ENCODE data around the gene MMEL1.
"Not testable (repeated sequence)": the region's sequence is repeated elsewhere in the genome, so short reads cannot be mapped to it uniquely, and the experiment has no call there.

Gene MMEL1

DNA sequence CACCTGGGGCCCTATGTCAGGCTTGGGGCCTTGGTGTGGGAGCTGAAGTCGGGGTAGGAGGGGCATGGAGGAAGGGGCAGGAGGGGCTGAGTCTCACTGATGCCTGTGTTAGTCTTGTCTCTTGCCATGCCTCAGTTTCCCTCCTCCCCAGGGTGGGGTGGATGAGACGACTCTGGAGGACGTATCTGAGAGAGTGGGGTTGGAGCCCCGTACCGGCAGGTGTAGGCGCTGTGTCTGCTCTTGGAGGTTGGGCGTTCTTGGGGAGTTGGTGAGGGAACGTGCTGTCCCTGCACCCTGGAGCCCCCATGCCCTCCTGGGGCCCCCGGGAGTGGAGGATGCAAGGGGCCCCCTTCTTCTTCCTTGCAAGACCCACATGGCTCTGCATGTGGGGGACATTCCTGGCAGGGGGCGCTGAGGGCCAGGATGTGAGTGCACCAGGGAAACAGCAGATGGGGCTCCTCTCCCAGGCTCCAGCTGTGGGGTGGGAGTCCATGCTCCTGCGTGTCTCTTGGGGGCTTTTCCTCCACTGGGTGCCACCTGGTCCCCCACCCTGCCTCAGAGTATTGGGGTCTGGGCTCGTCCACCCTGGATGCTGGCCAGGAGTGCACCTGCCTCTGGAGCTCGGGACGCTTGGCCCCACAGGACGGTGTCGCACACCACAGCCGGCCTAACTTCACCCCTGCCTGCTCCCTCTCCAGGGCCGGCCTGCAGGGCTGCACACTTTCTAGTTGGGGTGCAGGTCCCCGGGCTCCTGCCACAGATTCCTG, 78.0 kb downstream of the MMEL1 start:
- peak; percentile 46 for DNase-seq

DNA sequence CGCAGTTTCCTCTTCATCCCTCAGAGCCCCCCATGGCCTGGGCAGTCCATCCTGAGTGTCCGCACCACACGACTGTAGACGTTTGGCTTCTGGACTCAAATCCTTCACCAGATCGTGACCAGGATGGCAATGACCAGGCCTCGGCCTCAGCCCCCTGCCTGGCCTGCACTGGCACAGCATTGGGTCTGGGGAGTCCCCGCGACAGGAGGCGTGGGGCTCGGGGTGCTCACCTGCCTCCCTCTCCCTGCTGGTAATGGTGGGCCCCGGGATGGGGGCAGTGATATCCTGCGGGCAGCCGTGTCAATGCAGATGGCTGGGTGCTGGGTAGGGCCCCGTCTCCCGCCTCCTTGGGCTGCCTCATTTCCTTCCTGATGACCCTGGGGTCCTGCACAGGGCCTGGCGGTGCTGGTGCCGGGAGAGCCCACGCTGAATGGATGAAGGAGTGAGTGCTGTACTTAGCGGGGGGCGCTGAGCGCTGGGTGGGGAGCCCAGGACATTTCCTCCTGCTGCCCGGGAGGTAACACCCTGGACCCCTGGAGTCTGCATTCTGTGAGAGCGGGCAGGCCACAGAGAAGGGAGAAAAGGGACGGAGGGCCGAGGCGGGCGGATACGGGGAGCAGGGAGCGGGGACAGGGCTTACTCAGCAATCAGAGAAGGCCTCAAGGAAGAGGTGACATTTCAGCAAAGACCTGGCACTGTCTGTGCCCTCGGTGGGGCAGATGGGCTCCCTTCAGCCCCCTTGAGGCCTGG, 78.8 kb downstream of the MMEL1 start:
- no peak for DNase-seq

DNA sequence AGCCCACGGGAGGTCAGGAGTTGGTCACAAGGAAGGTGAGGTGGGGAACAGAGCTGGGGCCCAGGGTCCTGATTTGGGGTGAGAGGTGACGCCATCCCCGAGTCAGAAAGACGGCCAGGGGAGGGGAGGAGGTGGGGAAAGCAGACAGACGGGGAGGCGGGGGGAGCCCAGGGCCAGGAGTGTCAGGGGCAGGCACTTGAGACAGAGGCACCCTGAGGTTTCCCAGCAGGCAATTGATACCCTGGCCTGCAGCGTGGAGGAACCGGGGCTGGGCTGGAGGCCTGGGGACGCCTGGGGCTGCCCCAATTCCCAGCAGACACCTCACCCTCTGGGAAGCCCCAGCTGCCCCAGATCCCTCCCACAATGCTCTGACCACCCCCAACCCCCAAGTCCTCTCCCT, 79.7 kb downstream of the MMEL1 start:
- not testable (repeated sequence) for DNase-seq

DNA sequence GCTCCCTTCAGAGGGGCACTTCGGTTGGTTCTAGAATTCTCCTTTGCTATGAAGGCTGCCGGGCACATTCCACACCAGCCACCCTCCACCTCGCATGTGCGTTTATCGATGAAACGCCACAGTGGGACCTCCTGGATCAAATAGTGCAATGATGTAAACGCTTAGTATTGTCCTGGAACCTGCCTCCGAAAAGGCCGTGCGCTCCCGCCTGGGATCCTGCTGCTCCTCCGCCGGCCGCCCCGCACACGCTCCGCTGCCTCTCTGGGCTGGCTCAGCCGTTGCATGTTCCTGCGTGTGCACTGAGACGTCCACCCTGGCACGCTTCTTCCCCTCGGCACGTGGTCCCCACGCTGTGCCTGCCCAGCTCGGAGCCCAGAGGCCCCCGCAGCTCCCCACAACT, 80.6 kb downstream of the MMEL1 start:
- no peak for DNase-seq

DNA sequence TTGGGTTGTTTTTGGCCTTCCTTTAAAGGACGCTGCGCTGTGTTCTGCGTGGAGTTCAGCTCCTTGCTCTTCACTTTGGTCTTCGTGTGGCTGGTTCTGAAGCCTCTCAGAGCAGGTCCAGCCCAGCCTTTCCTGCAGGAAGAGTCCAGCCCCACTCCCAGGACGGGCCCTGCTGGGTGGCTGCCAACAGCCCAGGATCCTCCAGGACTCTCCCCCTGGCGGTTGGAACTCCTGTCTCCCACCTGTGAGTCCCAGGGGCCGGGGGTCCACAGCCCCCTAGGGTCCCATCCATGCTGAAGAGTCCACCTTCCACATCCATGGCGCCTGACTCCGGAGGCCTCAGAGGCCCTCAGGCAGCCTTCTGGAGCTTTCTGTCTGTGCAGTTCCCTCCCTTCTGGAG, 81.3 kb downstream of the MMEL1 start:
- DNase-seq: not testable (repeated sequence)

DNA sequence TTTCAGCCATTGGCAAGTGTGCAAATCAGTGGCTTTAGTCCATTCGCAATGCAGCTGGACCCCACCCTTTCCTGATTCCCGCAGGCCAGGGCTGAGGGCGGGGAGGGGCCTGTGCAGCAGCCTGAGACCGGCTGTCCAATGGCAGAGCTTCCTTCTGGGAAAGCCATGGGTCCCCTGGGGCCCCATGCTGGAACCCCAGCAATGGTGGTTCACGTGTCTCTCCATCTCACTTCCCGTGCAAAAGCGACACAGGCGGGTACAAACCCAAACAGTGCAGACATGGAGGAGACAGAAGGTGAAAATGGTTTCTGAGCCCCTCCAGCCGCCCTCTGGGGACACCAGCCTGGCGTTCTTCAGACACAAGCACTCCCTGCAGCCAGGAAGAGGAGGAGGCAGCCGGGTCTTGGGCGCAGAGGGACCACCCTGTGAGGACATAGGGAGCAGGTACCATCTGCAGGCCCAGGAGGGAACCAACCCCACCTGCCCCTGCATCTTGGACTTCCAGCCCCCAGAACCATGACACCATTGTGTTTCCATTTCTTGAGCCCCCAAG, 82.4 kb downstream of the MMEL1 start:
- not testable (repeated sequence) for DNase-seq

DNA sequence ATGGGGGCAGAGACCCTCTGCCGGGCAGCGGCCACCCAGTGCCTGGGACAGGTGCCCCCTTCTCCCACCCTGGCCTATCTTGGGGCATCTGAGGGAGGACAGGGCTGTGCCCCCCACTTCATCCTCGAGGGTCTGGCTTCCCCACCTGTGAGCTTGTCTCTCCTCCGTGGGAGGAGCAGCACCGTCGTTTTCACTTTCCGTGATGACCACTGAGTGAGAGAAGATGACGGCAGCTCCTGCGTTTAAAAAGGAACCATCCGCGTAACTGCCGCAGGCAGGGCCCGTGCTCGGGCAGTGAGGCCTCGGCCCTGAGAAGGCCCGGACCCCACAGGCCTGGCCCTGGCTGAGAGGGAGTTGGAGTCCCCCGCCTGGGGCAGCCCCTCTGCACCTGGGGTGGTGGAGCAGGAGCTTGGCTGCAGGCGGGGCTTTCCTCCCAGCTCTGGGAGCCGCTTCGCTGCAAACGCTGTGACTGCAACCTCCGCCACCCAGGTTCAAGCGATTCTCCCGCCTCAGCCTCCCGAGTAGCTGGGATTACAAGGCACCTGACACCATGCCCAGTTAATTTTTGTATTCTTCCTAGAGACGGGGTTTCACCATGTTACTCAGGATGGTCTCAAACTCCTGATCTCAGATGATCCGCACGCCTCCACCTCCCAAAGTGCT, 83.3 kb downstream of the MMEL1 start:
- DNase-seq: not testable (repeated sequence)

DNA sequence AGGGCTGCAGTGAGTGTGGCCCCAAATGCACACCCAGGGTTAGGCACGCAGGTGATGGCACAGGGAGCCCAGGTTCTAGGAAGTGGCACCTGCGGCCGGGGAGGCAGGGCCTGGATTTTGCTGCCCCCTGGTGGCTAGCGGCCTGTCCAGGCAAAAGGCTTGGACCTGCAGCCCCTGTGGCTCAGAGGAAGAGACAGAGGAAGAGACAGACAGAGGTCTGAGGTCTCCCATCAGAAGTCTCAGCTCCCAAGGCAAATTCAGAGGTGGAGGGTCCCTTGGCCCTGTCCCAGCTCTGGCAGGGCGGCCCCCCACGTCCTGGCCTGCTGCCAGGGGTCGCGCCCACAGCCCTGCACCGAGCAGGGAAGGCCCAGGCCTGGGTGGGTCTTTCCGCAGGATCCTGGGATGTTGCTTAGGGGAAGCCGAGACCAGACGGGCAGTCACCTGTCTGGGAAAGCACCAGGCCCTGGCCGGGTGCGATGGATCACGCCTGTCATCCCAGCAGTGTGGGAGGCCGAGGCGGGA, 84.7 kb downstream of the MMEL1 start:
- DNase-seq: peak; percentile 87

DNA sequence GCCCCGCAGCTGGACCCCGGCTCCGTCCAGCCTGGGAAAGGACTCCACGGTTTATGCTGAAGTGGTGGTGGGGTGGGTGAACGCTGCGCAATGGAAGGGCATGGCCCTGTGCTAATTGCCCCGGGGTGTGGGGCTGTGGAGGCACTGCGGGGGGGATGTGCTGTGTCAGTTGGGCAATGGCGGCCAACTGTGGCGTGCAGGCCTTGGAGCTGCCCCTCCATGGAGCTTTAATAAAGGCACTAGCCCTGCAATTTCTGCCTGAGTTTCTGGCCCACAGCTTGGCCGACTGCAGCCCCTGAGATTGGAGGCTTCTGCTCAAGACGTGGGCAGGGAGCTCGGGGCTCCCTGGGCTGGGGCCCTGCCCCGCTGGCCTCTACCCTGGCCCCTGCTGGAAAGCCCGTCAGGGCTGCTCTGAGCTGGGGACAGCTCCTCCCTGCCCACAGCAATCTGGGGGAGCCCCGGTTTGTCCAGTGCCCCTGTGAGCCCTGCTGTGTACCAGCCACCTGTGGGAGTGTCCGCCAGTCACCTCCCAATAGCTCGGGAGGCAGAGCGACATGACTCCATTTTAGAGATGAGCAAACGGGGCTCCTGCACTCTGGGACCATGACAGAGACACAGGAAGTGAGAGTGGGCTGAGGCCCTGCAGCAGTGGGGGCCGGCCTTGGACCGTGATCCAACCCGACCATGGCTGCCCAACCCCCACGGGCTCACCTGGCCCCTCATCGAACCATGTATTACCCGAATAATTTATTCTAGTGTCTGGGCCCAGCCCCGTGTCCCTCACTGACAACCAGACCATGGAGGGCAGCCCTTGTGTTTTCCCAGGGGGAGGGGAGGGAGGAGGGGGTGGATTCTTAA, 85.4 kb downstream of the MMEL1 start:
- peak; percentile 74 for DNase-seq

DNA sequence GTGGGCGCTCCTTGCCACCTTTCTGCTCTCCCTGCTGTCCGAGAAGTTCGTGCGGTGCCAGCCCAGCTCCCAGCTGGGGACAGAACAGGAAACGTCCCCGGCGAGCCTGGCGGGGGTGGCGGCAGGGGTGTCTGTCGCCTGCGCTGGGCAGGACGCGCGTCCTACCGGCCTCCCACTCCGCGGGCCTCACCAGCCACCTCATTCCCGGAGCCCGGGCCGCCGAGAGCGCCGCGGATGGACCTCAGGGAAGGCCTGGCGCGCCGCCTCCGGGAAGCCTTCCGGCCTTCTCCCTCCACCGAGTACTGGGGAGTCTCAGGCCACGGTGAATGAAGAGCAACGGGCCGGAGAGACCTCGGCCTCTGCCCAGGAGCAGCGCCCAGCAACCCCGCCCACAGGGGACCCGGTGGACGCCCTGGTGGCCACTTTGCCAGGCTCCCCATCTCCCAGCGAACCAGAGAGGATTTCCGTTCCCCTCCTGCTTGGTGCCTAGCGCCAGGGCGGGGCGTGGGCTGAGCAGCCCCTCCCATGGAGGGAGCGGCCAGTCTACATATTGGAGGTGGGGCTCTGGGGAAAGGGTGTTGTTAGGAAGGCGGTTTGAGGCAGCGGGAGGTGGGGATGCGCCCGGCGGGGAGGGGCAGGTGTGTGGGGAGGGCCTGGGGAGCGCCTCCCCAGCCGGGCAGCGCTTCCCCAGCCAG, 86.2 kb downstream of the MMEL1 start:
- peak; percentile 89 for DNase-seq

DNA sequence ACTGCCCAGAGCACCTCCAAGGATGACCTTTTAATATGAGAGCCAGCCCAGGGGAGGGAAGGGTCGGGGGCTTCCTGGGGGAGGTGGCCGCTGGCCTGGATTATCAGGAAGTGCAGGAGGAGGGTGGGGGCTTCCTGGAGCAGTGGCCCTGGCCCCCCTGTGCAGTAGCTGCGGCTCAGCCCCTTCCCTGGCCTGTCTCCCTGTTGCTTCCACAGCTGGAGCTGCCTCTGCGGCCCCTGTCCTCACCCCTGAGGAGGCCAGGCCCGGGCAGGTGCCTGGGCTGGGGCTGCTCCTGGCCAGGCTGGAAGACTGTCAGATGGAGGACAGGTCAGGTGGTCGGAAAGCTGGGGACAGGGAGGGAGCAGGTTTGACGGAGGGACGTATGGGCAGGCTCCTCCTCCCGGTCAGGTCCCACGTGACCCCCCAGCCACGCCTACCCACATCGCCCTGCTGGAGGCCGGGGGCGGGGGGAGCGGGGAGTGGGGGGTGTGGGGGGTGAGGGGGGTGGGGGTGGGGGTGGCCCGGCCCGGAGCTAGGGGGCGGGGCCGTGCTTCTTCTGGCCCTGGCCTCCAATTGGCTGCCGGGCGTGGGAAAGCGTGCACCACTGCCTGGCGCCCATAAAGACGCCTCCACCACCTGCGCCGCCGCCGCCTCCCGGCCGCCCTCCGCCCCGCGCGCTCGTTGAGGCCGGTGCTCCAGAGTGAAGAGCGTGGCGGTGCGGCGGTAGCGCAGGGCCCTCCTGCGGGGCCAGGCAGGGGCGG, 86.9 kb downstream of the MMEL1 start:
- peak; percentile 85 for DNase-seq

DNA sequence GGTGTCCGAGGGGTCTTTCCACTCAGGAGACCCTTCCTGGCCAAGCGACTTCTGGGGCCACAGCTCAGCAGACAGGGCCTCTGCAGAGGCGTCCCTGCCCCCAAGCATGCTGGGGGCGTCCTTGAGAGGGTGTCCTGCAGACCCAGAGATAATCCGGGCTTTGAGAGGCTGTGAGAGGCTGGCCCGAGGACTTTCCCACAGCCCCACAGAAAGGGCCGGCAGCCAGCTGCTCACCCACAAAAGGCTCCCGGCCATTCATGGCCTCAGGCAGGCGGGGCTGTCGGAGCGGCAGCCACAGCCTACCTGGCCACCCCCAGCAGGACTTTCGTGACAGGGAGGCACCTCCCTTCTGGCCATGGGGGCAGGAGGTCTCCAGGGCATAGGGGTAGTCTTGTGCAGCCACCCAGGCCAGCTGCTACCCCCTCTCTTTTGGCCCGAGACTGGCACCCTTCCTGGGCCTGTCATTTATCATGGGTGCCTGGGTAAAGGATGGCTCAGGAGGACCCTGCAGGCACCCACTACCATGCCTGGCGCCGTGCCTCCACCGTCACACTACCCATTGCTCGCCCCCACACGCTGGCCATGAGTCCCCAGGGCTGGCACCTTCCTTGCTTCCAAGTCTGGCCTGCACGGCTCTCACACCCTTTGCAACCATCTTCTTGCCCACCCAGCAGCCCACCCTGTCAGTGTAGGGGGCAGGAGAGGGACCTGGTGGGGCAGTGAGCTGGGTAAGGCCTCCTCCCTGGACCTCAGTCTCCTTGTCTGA, 87.8 kb downstream of the MMEL1 start:
- DNase-seq: no peak

DNA sequence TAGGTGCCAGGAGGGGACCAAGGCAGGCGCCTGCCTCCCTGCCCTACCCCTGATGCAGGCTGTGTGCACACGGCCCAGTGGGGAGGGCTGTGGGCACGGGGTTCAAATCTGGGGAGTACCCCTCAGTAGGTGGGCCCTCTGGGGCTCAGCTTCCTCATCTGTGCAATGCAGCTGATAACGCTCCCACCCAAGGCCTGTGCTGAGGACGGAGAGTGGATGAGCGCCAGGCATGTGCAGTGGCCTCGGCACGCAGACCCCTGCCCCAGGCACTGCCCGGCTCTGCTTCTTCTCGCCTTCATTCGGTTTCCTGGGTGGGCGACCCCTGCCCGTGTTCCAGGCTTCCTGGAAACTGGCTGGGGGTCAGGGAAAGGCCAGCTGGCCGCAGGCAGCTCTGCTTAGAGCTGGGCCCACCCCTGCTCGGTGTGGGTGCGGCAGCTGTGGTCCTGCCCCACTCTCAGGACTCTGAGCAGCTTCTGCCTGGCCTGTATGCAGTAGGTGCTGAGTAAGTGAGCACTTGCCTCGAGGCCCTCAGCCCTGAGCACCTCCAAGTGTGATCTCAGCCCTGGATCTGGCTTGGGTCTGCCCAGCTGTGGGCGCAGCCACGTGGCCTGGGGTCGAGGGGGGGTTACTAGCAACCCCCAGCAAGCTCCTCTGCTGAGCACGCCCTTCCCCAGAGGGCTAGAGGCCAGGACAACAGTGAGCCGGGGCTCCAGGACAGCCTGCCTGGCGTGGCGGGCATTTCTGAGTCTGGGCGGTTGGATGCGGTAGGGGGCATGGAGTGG, 88.5 kb downstream of the MMEL1 start:
- no peak for DNase-seq

DNA sequence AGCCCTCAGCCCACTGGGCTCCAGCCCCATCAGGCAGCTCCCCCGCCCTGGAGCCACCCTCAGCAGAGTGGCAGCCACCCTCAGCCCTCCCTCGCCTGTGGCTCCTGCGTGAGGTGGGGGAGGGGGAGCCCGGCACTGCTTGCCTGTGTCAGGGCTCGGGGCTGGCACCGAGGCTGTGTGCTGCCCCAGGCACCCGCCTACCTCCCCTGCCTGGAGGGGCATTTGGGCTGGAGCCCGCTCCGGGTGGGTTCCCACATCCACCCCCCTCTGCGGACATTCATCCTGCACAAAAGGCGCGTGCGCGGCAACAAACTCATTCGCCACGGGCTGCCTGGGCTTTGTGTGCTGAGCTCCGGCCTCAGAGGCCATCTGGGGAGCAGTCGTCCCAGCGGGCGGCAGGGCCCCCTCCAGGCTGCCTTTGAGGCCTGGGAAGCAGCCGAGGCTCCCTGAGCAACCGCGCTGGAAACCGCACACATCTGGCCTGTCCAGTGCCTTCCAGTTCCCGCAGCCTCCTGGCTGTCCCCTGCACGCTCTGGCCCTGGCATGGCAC, 89.2 kb downstream of the MMEL1 start:
- DNase-seq: no peak

DNA sequence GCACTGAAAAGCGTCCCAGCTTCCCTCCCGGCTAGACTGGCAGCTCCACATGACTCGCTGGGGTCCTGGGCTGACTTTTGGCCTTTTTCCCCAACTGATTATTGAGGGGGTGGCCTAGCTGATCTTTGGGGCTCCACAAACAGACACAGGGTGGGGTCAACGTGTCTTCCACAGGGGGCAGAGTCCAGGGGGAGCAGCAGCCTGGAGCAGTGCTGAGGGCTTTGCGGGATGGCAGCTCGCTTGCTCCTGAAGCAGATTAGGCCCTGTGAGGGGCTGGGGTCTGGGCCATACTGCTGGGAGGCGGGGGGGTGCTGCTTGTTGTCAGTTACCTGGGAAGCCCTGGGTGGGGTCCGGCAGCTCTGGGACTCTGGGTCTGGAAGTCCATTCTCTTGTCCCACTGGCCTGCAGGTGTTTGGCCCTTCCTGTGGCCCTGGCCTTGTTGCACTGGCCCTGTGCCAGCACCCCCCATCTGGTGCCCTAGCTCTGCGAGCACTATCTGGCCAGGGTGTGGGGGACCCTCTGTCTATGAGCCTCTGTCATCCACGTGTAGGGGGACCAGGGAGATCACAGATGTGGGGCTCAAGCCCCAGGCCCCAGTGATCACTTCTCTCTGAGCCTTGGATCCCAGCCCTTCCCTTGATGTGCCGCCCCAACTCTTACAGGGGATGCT, 90.4 kb downstream of the MMEL1 start:
- DNase-seq: no peak

DNA sequence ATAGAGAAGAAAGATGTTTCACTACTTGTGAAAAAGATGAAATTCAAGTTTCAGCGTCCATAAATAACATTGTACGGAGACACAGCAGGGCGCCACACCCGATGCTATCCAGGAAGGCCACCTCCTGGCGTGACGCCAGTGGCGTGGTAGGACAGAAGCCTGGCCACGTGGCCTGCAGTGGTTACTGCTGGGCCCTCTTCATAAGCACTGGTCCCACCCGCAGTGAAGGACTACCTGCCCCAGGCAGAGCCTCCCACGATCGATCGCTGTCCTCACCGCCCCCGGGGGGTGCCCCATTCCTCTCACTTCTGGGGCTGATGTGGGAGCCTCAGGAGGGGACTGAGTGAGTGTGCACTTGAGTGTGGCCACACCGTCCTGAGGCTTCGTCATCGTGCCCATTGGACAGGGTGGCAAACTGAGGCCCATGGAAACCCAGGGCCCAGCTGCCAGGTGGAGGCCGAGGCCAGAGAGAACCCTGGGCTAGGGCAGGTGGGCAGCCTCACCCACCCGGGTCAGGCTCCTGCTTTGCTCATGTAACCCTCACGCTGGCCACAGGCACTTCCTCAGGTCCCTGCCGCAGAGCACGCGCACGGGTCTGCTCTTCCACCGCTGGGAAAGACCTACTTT, 91.1 kb downstream of the MMEL1 start:
- no peak for DNase-seq

DNA sequence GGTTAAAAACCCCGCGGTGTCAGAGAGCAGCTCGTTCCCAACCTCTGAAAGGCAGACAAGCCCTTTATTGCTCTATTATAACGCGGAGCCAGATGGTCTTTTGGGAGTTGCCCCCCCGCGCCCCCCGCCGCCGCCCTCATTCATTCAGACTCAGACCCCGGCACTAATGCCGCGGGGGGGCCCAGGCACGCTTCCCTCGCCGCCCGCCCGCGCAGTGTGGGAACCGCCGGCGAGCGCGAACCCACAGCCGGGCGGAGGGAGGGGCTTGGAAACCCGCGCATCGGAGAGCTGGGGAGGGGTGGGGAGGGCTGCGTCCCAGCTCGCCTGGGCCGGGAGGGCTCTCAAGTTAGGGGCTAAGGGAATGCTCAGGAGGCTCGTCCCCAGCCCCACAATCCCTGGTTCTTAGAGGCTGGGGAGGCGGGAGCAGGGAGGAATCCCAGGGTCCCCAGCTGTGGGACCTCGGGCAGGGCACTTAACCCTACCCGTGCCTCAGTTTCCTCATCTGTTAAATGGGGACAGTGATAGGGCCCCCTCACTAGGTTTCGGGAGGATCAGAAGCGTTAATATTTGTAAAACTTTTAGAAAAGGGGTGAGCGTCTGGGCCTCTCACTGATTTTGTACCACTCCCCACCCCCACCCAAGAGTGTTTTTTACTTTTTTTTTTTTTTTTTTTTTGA, 91.9 kb downstream of the MMEL1 start:
- DNase-seq: no peak
